Erythroblast (primary cell): ENCODE measurements around the gene SDHAF1.
"Not testable (repeated sequence)": the region's sequence is repeated elsewhere in the genome, so short reads cannot be mapped to it uniquely, and the experiment has no call there.

Source experiments
- DNase-seq, 2 experiments: peaks; one replicate each; lab custom pipeline; 2025; lab: John Stamatoyannopoulos, UW
- GATA1 ChIP-seq: IDR thresholded peaks from 2 replicates; pipeline ENCODE4 v1.6.1; 2011; ENCODE audit warnings: low read depth, mild to moderate bottlenecking, control low read depth, low read length, moderate library complexity
- POLR2A ChIP-seq: IDR thresholded peaks from 2 replicates; pipeline ENCODE4 v1.6.1; 2011; ENCODE audit warnings: mild to moderate bottlenecking, low read length

SDHAF1 gene

DNA sequence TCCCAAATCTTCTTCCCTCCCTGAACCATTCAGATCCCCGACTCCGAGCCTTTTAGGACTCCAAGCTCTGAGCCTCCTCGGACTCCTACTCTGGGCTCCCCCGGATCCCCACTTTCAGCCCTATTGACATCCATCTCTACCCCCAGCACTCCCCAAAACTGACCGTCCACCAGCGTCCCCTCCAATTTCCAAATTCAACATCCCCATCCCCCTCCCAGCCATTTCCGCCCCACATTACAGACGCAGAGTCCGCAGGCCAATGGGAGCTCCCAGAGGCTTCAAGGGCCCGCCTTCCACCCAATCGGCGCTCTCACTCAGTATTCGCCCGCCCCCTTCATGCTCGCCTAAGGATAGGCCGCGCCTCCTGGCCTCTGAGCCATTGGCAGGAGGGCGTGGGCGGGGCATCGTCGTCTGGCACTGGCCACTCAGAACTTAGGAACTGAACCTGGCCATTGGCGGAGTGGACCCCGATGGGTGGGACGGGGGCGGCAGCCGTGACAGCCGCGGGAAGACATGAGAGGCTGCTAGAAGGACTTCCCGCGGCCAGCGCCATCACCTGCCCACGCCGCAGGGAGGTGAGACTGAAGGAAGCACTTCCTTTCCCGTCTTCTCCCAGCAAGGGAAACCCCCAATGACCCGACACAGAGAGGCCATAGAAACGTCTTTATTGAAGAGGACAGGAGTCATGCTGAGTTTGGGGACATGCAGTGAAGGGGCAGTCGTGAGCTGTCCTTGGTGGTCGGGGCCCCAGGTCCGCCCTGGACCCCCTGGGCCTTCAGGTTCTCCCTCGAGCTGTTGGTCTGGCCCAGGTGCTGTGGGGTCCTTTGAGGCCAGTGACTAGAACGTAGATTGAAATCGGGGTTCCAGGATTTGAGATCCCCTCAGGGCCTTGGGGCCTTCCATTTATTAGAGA lies 19.3 kb downstream of the SDHAF1 start, which contains the start of gene ALKBH6:
TSS of gene ALKBH6 (minus strand) at position 202 of the 913 bp plus-strand sequence. CDS start 816 bp downstream, outside the sequence.
- DNase-seq = peak; percentile 99
- no peak for TF ChIP-seq GATA1
- TF ChIP-seq POLR2A = peak; percentile 75

DNA sequence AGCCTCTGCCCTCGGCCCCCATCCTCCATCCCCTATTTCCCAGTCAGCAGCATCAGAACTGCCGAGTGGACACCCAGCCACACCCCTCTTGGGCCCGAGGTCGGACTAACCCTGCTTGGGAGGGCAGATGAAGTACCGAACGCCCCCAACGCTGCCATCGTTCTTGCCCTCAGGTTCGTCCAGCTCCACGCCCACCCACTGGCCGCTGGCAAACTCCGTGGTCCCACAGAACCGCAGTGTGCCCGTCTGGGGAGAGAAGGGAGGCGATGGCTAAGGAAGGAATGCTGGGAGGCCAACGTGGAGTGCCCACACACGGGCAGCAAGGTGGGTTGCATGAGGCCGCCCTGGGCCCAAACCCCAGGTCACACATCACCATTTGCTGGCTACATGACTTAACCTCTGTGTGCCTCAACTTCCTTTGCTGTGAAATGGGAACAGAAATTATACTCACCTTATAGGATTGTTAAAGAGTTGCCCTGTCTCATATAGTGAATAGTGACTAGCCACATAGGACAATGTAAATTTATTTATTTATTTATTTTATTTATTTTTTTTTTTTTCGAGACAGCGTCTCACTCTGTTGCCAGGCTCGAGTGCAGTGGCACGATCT lies 24.2 kb downstream of the SDHAF1 start:
- TF ChIP-seq POLR2A (no peak), GATA1 (no peak)
- DNase-seq = no peak

DNA sequence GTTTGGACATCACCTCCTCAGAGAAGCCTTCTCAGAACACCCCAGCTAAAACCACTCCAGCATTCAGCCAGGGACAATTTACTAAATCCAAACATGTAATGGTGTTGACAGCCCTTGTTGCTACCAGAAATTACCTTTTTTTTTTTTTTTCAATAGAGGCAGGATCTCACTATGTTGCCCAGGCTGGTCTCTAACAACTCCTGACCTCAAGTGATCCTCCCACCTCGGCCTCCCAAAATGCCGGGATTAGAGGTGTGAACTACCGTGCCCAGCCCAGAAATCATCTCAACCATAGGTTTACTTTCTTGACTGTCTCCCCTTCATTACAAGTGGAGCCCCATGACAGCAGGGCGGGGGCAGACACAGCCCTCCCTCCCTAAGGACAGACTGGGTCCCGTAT lies 28.4 kb downstream of the SDHAF1 start:
- no peak for TF ChIP-seq GATA1
- TF ChIP-seq POLR2A = no peak
- DNase-seq = no peak

DNA sequence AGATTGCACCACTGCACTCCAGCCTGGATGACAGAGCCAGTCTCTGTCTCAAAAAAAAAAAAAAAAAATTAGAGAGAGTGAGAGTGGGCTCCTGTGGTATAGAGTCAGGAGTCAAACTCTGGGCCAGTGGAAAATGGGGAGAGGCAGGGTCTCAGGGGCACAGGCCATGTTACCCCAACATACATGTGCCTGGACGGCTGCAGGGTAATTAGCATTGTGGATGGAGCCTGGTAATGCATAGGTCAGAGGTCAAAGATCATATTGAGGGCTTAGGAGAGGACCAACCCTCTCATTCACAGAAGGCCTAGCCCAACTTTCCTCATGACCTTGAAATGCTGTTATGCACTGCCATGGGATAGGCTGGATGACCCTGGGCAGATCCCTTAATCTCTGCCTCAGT lies 30.6 kb downstream of the SDHAF1 start:
- no peak for TF ChIP-seq GATA1
- TF ChIP-seq POLR2A = no peak

DNA sequence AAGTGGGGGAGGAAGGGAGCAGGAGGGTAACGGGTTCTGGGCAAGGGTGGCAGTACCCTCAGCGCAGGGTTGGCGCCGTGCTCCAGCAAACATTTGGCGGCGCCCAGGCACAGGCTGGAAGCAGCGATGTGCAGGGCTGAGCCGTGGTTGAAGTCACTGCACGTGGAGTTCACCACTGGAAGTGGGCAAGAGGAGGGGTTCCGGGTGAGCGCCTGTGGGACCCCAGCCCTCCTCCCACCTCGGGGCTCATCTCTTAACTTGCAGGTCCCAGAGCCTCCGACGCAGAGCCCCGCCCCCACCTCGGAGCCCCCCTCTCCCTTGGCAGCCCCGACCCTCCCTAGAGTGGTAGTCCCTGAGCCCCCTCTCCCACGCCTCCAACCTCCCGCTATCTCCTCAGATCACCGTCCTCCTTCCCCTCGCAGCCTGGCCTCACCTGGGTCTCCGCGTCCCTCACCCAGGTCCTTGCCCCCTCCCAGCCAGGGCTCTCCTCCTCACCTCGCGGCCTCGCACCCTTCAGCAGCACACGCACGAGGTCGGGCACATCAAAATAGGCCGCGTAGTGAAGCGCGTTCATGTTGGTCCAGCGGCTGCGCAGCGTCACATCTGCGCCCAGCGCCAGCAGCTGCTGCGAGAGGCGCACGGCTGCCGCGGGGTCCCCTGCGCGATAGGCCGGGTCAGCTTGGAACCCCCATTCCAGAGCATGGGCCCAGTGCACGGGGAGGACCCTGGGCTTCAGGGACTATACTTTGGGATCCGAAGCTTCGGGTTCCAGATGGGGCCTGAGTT lies 31.3 kb downstream of the SDHAF1 start:
- DNase-seq = no peak
- no peak for TF ChIP-seq GATA1
- no peak for TF ChIP-seq POLR2A

More for the DNA sequence above, 30.6 kb downstream of the SDHAF1 start:
- DNase-seq = no peak

DNA sequence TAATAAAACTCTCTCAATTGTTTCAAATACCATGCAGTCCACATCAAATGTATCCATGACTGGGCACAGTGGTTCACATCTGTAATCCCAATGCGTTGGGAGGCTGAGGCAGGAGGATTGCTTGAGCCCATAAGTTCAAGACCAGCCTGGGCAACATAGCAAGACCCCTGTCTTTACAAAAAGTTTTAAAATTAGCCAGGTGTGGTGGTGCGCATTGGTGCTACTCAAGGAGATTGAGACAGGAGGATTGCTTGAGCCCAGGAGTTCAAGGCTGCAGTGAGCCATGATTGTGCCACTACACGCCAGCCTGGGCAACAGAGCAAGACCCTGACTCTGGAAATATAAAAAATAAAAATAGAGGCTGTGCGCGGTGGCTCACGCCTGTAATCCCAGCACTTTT lies 32.7 kb downstream of the SDHAF1 start:
- no peak for DNase-seq

DNA sequence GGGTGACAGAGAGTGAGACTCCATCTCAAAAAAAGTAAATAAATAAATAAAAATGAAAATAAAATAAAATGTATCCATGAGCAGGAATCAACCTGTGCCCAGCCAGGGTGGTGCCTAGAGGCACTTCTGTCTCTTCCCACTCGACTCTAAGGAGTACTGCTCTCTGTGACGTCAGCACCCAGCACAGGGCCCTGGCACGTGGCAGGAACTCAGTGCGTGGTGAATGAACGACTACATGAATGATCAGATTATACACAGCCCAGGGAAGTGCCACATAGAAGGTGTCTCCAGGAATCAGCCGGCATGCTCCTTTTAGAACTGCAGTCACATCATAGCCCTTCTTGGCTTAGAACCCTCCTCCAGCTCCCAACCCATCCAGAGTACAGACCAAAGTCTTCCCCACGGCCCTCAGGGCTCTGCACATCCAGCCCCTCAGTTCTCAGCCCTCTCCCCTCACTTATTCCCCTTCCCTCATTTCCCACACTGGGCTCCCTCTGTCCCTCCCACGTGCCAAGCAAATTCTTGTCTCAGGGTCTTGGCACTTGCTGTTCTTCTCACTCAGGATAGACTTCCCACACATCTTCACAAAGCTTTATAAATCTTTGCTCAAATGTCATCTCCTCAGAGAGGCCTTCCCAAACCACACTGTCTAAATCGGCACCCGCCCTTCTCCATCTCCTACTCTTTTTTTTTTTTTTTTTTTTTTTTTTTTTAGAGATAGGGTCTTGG lies 33.5 kb downstream of the SDHAF1 start:
- TF ChIP-seq GATA1 (no peak), POLR2A (no peak)
- DNase-seq = no peak

More for the DNA sequence above, 32.7 kb downstream of the SDHAF1 start:
- TF ChIP-seq GATA1 (no peak), POLR2A (no peak)

DNA sequence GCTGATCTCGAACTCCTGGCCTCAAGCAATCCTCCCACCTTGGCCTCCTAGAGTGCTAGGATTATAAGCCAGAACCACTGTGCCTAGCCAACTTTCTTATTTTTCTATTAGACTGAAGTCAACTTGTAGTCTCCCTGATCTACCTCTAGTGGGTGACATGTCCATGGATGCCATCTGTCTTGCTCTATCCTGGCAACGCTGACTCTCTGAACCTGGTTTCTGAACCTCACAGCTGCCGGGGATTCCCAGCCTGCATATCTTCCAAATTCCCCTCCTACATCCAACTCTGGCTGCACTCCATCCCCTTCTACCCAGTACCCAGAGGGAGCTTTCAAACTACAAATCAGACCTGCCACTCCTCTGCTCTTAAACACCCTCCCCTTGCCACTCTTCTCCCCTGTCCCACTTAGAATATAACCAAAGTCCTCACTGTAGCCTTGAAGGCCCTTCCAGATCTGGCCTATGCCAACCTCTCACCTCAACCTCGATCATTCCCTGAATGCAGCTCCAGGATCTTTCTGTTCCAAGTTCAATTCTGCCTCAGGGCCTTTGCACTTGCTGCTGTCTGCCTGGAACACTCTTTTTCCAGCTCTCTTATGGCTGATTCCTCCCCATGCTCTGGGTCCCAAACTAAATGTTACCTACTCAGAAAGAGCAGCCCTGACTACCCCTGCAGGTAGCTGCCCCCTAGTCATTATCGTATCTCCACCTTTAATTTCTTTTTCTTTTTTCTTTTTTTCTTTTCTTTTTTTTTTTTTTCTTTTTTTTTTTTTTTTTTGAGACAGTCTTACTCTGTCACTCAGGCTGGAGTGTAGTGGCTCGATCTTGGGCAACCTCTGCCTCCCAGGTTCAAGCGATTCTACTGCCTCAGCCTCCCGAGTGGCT lies 35.5 kb downstream of the SDHAF1 start:
- no peak for TF ChIP-seq GATA1
- TF ChIP-seq POLR2A = no peak
- no peak for DNase-seq

DNA sequence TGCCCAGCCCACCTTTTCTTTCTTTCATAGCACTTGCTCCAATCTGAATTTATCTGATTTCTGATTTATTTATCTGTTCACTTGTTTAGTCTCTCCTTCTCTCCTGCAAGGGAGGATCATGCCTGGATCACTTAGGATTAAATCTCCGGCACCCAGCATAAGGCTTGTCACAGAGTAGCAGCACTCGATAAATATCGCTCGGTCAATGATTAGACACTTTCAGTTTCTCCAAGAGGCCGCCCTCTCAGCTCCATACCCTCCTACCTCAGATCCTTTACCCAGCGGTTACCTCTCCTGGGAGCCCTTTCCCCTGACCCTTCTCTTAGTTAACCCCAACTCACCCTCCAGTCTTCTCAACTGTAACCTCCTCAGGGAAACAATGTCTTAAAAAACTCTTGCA lies 36.3 kb downstream of the SDHAF1 start:
- no peak for TF ChIP-seq POLR2A
- no peak for TF ChIP-seq GATA1
- no peak for DNase-seq

DNA sequence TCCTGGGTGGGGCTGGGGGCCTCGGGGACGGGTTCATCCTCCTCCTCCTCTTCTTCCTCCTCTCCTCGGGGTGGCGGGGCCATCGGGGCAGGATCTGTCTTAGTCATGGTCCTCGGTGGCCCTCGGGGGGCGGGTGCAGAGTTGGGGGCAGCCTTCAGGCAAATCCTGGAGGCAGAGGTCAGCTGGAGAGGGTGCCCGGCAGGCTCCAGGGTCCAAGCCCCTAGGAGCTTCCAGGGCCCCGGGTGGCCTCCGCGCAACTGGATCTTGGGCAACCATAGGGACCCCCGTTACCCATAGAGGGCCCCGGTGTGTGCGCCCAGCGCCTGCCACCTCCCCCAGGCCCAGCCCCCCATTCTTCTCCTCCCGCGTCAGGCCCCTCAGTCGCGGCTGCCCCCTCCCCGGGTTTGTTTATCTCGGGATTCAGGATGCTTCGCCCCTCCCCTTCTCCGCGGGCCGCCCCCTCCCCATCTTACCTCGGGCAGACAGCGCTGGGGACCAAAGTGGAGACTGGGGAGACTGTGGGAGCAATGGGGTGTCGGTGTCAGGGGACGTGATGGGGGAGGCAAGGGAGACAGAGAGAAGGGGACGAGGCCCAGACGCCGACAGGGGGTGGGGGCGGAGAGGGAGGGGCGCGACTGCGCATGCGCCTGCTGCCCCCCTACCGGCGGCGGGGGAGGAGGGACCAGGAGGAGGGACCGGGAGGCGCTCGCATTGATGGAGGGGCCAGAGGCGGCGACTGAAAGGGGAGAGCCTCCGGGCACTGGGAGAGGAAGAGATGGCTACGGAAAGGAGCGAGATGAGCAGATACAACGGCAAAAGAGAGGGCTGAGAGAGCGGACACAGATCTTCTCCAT lies 37.5 kb downstream of the SDHAF1 start, which contains the start of gene CLIP3:
TSS of gene CLIP3 (minus strand) at position 623 of the 854 bp plus-strand sequence. CDS start at position 107, 516 bp downstream.
- TF ChIP-seq GATA1 (no peak), POLR2A (no peak)

DNA sequence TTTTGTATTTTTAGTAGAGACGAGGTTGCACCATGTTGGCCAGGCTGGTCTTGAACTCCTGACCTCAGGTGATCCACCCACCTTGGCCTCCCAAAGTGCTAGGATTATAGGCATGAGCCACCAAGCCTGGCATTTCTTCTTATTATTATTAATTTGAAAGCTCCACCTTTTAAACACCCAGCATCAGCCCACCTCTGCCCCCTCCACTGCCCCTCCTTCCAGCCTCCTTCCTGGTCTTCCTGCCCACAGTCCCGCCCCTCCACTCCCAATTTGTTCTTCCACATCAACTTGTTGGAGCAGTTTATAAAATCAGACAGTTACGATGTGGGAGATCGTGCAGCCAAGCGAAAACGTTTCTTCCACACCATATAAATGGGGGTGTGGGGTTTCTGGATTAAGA lies 45.5 kb downstream of the SDHAF1 start:
- TF ChIP-seq POLR2A = no peak
- TF ChIP-seq GATA1 = no peak
- no peak for DNase-seq

More for the DNA sequence above, 37.5 kb downstream of the SDHAF1 start, which contains the start of gene CLIP3:
- DNase-seq = peak; percentile 28 to 33

DNA sequence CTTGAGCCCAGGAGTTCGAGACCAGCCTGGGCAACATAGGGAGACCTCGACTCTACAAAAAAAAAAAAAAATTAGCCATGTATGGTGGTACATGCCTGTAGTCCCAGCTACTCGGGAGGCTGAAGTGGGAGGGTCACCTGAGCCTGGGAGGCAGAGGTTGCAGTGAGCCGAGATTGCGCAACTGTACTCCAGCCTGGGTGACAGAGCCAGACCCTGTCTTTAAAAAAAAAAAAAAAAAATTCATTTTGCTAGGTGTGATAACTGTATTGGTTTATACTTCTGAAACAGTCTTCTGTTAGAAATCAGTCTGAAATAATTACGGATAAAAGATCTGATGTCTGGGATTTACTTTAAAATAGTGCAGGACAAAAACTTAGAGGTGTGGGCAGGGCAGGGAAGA lies 46.1 kb downstream of the SDHAF1 start:
- DNase-seq = not testable (repeated sequence)
